Lower leg skin (tissue), 3 donors: Measurements from ENCODE around the gene TXNDC8.

Experiments used
- CTCF ChIP-seq, 3 donors: fragments of 450-650 bp; IDR thresholded peaks; one replicate each; pipeline ENCODE4 v1.5.1; 2016; ENCODE audit warnings: antibody characterized with exemption in 3 of 3, mild to moderate bottlenecking in 3 of 3, moderate library complexity in 2 of 3
- POLR2A ChIP-seq, 2 donors: fragments of 450-650 bp; IDR thresholded peaks; one replicate each; pipeline ENCODE4 v1.6.1; 2016 to 2017; ENCODE audit warnings: antibody characterized with exemption in 2 of 2, mild to moderate bottlenecking in 1 of 2, moderate library complexity in 1 of 2

- no peak for TF ChIP-seq POLR2A (IDR thresholded peaks at IDR 0.05)
- no peak for TF ChIP-seq CTCF (IDR thresholded peaks at IDR 0.05)
Measured at GRCh38 chr9:110278080-110278707, 59.5 kb downstream of the TXNDC8 start.
